Uterus (tissue), 4 donors: ENCODE data around the gene LSM14A. TPM values are rescaled to one million over a fixed set of nuclear protein-coding genes. Genes with fewer than 3 reads are reported as not detected.

Source experiments
- DNase-seq, 2 donors: peaks; one replicate each; pipeline ENCODE4 v3.0.0-alpha.2; 2019 to 2020
- H3K27ac ChIP-seq, 2 donors: fragments of 200-600 bp; sonication (generic); 1 replicate in 1 of 2; 2 replicates in 1 of 2; pipeline ENCODE4 v1.5.1; 2016 to 2018
- H3K27me3 ChIP-seq, 2 donors: fragments of 200-600 bp; sonication (generic); one replicate each; pipeline ENCODE4 v1.5.1; 2018 to 2019; ENCODE audit warnings: control low read depth in 1 of 2
- H3K36me3 ChIP-seq, 2 donors: fragments of 200-600 bp; sonication (generic); one replicate each; pipeline ENCODE4 v1.5.1; 2019; ENCODE audit warnings: control low read depth in 1 of 2
- H3K4me1 ChIP-seq, 2 donors: fragments of 200-600 bp; sonication (generic); one replicate each; pipeline ENCODE4 v1.5.1; 2018 to 2019; ENCODE audit warnings: control low read depth in 1 of 2
- H3K4me3 ChIP-seq, 2 donors: fragments of 200-600 bp; sonication (generic); 1 replicate in 1 of 2; 2 replicates in 1 of 2; pipeline ENCODE4 v1.5.1; 2018 to 2019; ENCODE audit warnings: mild to moderate bottlenecking in 1 of 2
- H3K9me3 ChIP-seq, 2 donors: fragments of 200-600 bp; sonication (generic); one replicate each; pipeline ENCODE4 v1.5.1; 2019; ENCODE audit warnings: control low read depth in 1 of 2
- CTCF ChIP-seq, 4 experiments: fragments of 200-600 bp in 2 of 4; fragments of 450-650 bp in 2 of 4; sonication (generic) in 2 of 4; IDR thresholded peaks; one replicate each; pipeline ENCODE4 v1.5.1; 2016 to 2019; ENCODE audit warnings: antibody characterized with exemption in 4 of 4, mild to moderate bottlenecking in 2 of 4, moderate library complexity in 1 of 4
- POLR2A ChIP-seq, 2 donors: fragments of 450-650 bp; IDR thresholded peaks; one replicate each; pipeline ENCODE4 v1.6.1; 2016; ENCODE audit warnings: antibody characterized with exemption in 2 of 2, mild to moderate bottlenecking in 1 of 2, moderate library complexity in 1 of 2
- intact Hi-C: fragments of 100-400 bp; cut with DNase I; formaldehyde crosslinking; loops from one replicate; pipeline ENCODE4 v1.15.1; 2023; ENCODE audit warnings: low total_unique reads
- total RNA-seq, 4 donors: library from RNA; depleted of rRNA in 3 of 4; stranded (reverse); fragments of >200 nt in 3 of 4; gene quantifications; one replicate each; pipeline versions ENCODE4 v1.1.0 to v1.2.4, GENCODE V29; 2014 to 2023
- donor health status: DM: yes; HTN: yes; CAD: no.

Gene LSM14A
- total RNA-seq, 4 donors from 2014 or later = 57.1 to 161 (median 119) TPM

- H3K27me3 ChIP-seq = no peaks in the 10 kb centered on the region
- no peaks in the 10 kb centered on the region for H3K36me3 ChIP-seq
- TF ChIP-seq POLR2A (IDR thresholded peaks at IDR 0.05) (no peak), CTCF (IDR thresholded peaks at IDR 0.05) (no peak)
- H3K4me1 ChIP-seq = no peaks in the 10 kb centered on the region
- intact Hi-C loops = no loop called here
- no peak overlapping the region for H3K27ac ChIP-seq
- H3K4me3 ChIP-seq = no peak overlapping the region
- DNase-seq = no peak
- no peaks in the 10 kb centered on the region for H3K9me3 ChIP-seq
Measured at GRCh38 chr19:34141025-34141424, 31.3 kb upstream of the LSM14A start.

- Histone ChIP-seq H3K27me3 (no peaks in the 10 kb centered on the region), H3K9me3 (no peaks in the 10 kb centered on the region), H3K4me3 (no peak overlapping the region), H3K4me1 (no peaks in the 10 kb centered on the region), H3K36me3 (no peaks in the 10 kb centered on the region), H3K27ac (no peak overlapping the region)
- TF ChIP-seq CTCF (IDR thresholded peaks at IDR 0.05) (no peak), POLR2A (IDR thresholded peaks at IDR 0.05) (no peak)
- intact Hi-C loops = no loop called here
- DNase-seq = no peak
Measured at GRCh38 chr19:34142440-34142839, 29.9 kb upstream of the LSM14A start.

GRCh38 chr19:34145741-34146202, 26.5 kb upstream of the LSM14A start:
- no peaks in the 10 kb centered on the region for H3K4me1 ChIP-seq
- no peaks in the 10 kb centered on the region for H3K27me3 ChIP-seq
- intact Hi-C loops = loop anchor here (5.0 kb wide), 1 partner anchor 368 kb away; no protein-coding TSS in a partner anchor
- no peak overlapping the region for H3K4me3 ChIP-seq
- H3K27ac ChIP-seq = no peak overlapping the region
- H3K36me3 ChIP-seq = no peaks in the 10 kb centered on the region
- peak; percentile 23 to 29 for DNase-seq
- peak; percentile 66 to 72 (median 71) for TF ChIP-seq CTCF (IDR thresholded peaks at IDR 0.05)
- no peak for TF ChIP-seq POLR2A (IDR thresholded peaks at IDR 0.05)
- H3K9me3 ChIP-seq = no peaks in the 10 kb centered on the region

- Histone ChIP-seq H3K27me3 (no peaks in the 10 kb centered on the region), H3K4me1 (no peaks in the 10 kb centered on the region), H3K4me3 (no peak overlapping the region), H3K9me3 (no peaks in the 10 kb centered on the region), H3K36me3 (no peaks in the 10 kb centered on the region), H3K27ac (no peak overlapping the region)
- TF ChIP-seq CTCF (IDR thresholded peaks at IDR 0.05) (no peak), POLR2A (IDR thresholded peaks at IDR 0.05) (no peak)
- intact Hi-C loops = loop anchor here (5.0 kb wide), 1 partner anchor 371 kb away; no protein-coding TSS in a partner anchor
- no peak for DNase-seq
Measured at GRCh38 chr19:34148658-34149185, 23.6 kb upstream of the LSM14A start.

- Histone ChIP-seq H3K27me3 (no peaks in the 10 kb centered on the region), H3K4me3 (no peak overlapping the region), H3K36me3 (no peaks in the 10 kb centered on the region), H3K9me3 (no peaks in the 10 kb centered on the region), H3K27ac (no peak overlapping the region), H3K4me1 (no peaks in the 10 kb centered on the region)
- no peak for DNase-seq
- intact Hi-C loops = loop anchor here (5.0 kb wide), 1 partner anchor 373 kb away; no protein-coding TSS in a partner anchor
- no peak for TF ChIP-seq POLR2A (IDR thresholded peaks at IDR 0.05)
- no peak for TF ChIP-seq CTCF (IDR thresholded peaks at IDR 0.05)
Measured at GRCh38 chr19:34149873-34150272, 22.4 kb upstream of the LSM14A start.
